ENCODE data around the gene CLEC3B.

Gene CLEC3B

DNA sequence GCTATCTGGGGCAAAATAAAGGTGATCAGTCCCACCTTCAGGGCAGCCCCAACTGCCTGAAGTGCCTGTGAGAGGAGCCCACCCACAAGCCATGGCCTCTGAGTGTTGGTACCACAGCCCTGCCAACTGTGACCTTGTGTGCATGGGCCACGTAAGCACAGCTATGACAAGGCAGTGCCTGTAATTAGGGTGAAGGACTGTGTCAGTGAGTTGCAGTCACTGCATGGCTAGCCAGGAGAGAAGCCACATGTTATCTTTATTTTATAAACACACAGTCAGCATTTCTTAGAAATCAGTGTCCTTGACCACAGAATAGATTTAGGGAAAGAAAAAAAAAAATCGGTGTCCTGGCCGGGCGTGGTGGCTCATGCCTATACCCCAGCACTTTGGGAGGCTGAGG lies 25.3 kb upstream of the CLEC3B start:
- TF ChIP-seq EZH2phosphoT487 (IDR thresholded peaks at IDR 0.05; ENCODE audit: borderline replicate concordance) (no peak), CTCF (conservative IDR thresholded peaks at IDR 0.05; ENCODE audit: low read length) (no peak)

DNA sequence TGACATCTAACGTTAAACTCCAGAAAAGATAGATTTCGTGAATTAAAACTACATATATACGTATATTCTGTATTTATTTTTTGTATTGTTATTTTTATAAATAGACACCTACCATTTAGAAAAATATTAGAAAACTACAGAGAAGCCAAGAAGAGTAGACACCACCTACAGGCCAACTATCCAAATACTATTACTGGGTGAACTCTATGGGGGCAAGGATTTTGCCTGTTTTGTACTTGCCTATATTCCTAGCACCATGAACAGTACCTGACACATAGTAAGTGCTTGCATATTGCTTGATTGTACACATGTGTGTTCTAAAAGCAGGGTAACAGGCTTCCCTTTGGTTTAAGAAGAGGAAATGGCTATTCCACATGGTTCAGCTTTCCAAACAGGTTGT lies 24.4 kb upstream of the CLEC3B start:
- H3F3A ChIP-seq (ENCODE audit: low read depth): no peaks in the 10 kb centered on the region
- H3K4me1 ChIP-seq (ENCODE audit: insufficient read depth, low read length, poor library complexity, severe bottlenecking): peaks cover 4% of the 10 kb centered on the region
- H3K4me2 ChIP-seq (ENCODE audit: low read depth, low read length, poor library complexity, severe bottlenecking): no peak overlapping the region
- H3K79me2 ChIP-seq (ENCODE audit: insufficient read depth, low read length): no peaks in the 10 kb centered on the region
- no peak for TF ChIP-seq EZH2phosphoT487 (IDR thresholded peaks at IDR 0.05; ENCODE audit: borderline replicate concordance)
- no peak for TF ChIP-seq CTCF (conservative IDR thresholded peaks at IDR 0.05; ENCODE audit: low read length)
- H4K20me1 ChIP-seq (ENCODE audit: insufficient read depth, low read length, poor library complexity, severe bottlenecking): no peaks in the 10 kb centered on the region
- H3K27me3 ChIP-seq (ENCODE audit: insufficient read depth, low read length, poor library complexity, severe bottlenecking): no peaks in the 10 kb centered on the region
- no peak overlapping the region for H2AFZ ChIP-seq (ENCODE audit: low read length)
- no peaks in the 10 kb centered on the region for H3K9me3 ChIP-seq (ENCODE audit: insufficient read depth, low read depth, low read length)
- H3K9me2 ChIP-seq (replicated peaks; ENCODE audit: low read depth, low read length): no peaks in the 10 kb centered on the region
- H3K36me3 ChIP-seq (ENCODE audit: insufficient read depth, low read length): peaks cover 79% of the 10 kb centered on the region
- H3K4me3 ChIP-seq (ENCODE audit: low read length, poor library complexity, severe bottlenecking): no peak overlapping the region
- no peak overlapping the region for H3K9ac ChIP-seq (ENCODE audit: low read depth, low read length, poor library complexity, severe bottlenecking)

More for the DNA sequence above, 25.3 kb upstream of the CLEC3B start:
- H3K9me2 ChIP-seq (replicated peaks; ENCODE audit: low read depth, low read length): no peaks in the 10 kb centered on the region
- no peak overlapping the region for H3K4me3 ChIP-seq (ENCODE audit: low read length, poor library complexity, severe bottlenecking)
- no peaks in the 10 kb centered on the region for H3K27me3 ChIP-seq (ENCODE audit: insufficient read depth, low read length, poor library complexity, severe bottlenecking)
- peaks cover 4% of the 10 kb centered on the region for H3K4me1 ChIP-seq (ENCODE audit: insufficient read depth, low read length, poor library complexity, severe bottlenecking)
- no peaks in the 10 kb centered on the region for H4K20me1 ChIP-seq (ENCODE audit: insufficient read depth, low read length, poor library complexity, severe bottlenecking)
- no peak overlapping the region for H3K9ac ChIP-seq (ENCODE audit: low read depth, low read length, poor library complexity, severe bottlenecking)
- no peak overlapping the region for H3K4me2 ChIP-seq (ENCODE audit: low read depth, low read length, poor library complexity, severe bottlenecking)
- no peaks in the 10 kb centered on the region for H3K9me3 ChIP-seq (ENCODE audit: insufficient read depth, low read depth, low read length)
- H2AFZ ChIP-seq (ENCODE audit: low read length): no peak overlapping the region
- no peaks in the 10 kb centered on the region for H3K79me2 ChIP-seq (ENCODE audit: insufficient read depth, low read length)
- peaks cover 87% of the 10 kb centered on the region for H3K36me3 ChIP-seq (ENCODE audit: insufficient read depth, low read length)
- no peaks in the 10 kb centered on the region for H3F3A ChIP-seq (ENCODE audit: low read depth)

- Histone ChIP-seq H4K20me1 (ENCODE audit: insufficient read depth, low read length, poor library complexity, severe bottlenecking) (no peaks in the 10 kb centered on the region), H2AFZ (ENCODE audit: low read length) (no peak overlapping the region), H3K4me1 (ENCODE audit: insufficient read depth, low read length, poor library complexity, severe bottlenecking) (peaks cover 4% of the 10 kb centered on the region), H3K9me3 (ENCODE audit: insufficient read depth, low read depth, low read length) (no peaks in the 10 kb centered on the region), H3K79me2 (ENCODE audit: insufficient read depth, low read length) (no peaks in the 10 kb centered on the region), H3K4me2 (ENCODE audit: low read depth, low read length, poor library complexity, severe bottlenecking) (no peak overlapping the region), H3K4me3 (ENCODE audit: low read length, poor library complexity, severe bottlenecking) (no peak overlapping the region), H3K27me3 (ENCODE audit: insufficient read depth, low read length, poor library complexity, severe bottlenecking) (no peaks in the 10 kb centered on the region), H3F3A (ENCODE audit: low read depth) (no peaks in the 10 kb centered on the region), H3K9ac (ENCODE audit: low read depth, low read length, poor library complexity, severe bottlenecking) (no peak overlapping the region), H3K9me2 (replicated peaks; ENCODE audit: low read depth, low read length) (no peaks in the 10 kb centered on the region), H3K36me3 (ENCODE audit: insufficient read depth, low read length) (peaks cover 78% of the 10 kb centered on the region)
- TF ChIP-seq CTCF (conservative IDR thresholded peaks at IDR 0.05; ENCODE audit: low read length) (no peak), EZH2phosphoT487 (IDR thresholded peaks at IDR 0.05; ENCODE audit: borderline replicate concordance) (no peak)
Observed at GRCh38 chr3:45002139-45002660, 23.9 kb upstream of the CLEC3B start.

All from Loucy (cell line).